ENCODE results near the gene GARIN5A.

DNA sequence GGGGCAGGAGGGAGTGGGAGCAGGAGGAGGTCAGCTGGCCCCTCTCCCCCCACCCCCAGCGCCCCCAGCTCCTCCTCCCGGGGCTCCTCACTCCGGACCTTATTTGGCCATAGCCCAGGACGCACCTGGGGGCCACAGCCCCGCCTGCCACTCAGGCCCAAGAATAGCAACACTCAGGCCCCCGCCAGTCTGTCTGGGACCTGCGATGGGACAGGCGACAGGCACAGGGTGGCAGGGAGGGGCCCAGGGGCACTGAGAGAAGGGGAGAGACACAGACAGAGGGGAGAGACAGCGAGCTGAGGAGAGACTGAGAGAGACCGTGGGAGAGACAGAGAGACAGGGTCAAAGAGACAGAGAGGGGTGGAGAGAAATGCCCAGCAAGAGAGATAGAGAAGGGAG is 24.1 kb upstream of the GARIN5A start:
- TF ChIP-seq, protein P1, sequence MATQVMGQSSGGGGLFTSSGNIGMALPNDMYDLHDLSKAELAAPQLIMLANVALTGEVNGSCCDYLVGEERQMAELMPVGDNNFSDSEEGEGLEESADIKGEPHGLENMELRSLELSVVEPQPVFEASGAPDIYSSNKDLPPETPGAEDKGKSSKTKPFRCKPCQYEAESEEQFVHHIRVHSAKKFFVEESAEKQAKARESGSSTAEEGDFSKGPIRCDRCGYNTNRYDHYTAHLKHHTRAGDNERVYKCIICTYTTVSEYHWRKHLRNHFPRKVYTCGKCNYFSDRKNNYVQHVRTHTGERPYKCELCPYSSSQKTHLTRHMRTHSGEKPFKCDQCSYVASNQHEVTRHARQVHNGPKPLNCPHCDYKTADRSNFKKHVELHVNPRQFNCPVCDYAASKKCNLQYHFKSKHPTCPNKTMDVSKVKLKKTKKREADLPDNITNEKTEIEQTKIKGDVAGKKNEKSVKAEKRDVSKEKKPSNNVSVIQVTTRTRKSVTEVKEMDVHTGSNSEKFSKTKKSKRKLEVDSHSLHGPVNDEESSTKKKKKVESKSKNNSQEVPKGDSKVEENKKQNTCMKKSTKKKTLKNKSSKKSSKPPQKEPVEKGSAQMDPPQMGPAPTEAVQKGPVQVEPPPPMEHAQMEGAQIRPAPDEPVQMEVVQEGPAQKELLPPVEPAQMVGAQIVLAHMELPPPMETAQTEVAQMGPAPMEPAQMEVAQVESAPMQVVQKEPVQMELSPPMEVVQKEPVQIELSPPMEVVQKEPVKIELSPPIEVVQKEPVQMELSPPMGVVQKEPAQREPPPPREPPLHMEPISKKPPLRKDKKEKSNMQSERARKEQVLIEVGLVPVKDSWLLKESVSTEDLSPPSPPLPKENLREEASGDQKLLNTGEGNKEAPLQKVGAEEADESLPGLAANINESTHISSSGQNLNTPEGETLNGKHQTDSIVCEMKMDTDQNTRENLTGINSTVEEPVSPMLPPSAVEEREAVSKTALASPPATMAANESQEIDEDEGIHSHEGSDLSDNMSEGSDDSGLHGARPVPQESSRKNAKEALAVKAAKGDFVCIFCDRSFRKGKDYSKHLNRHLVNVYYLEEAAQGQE (IDR thresholded peaks at IDR 0.05; ENCODE audit: insufficient read depth in 1 of 2, low read depth in 2 of 2, low read length in 1 of 2), result no peak
- TF ChIP-seq, protein P2, sequence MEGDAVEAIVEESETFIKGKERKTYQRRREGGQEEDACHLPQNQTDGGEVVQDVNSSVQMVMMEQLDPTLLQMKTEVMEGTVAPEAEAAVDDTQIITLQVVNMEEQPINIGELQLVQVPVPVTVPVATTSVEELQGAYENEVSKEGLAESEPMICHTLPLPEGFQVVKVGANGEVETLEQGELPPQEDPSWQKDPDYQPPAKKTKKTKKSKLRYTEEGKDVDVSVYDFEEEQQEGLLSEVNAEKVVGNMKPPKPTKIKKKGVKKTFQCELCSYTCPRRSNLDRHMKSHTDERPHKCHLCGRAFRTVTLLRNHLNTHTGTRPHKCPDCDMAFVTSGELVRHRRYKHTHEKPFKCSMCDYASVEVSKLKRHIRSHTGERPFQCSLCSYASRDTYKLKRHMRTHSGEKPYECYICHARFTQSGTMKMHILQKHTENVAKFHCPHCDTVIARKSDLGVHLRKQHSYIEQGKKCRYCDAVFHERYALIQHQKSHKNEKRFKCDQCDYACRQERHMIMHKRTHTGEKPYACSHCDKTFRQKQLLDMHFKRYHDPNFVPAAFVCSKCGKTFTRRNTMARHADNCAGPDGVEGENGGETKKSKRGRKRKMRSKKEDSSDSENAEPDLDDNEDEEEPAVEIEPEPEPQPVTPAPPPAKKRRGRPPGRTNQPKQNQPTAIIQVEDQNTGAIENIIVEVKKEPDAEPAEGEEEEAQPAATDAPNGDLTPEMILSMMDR (IDR thresholded peaks at IDR 0.05), result no peak
- TF ChIP-seq POLR2AphosphoS5 (IDR thresholded peaks at IDR 0.05; ENCODE audit: low read depth, low read length) (no peak), SIN3A (IDR thresholded peaks at IDR 0.05; ENCODE audit: borderline replicate concordance, insufficient read depth, low read depth, low read length) (no peak)

Data from Panc1 (cell line).